Glutamatergic neuron (in vitro differentiated cells): ENCODE data around the gene ZBED4. TPM values are rescaled to one million over a fixed set of nuclear protein-coding genes. Genes with fewer than 3 reads are reported as not detected.
A peak's percentile ranks its signal among the peaks of the same experiment; 100 is the strongest.

ENCODE experiments used
- DNase-seq: peaks from one replicate; pipeline ENCODE4 v3.0.0; 2022
- H3K27ac Mint-ChIP-seq: one replicate; pipeline ENCODE4 v1.8.0; 2020; ENCODE audit warnings: mild to moderate bottlenecking, mixed read lengths, inconsistent platforms; ENCODE audit not compliant: unreplicated experiment
- H3K27me3 Mint-ChIP-seq: one replicate; pipeline ENCODE4 v1.8.0; 2020; ENCODE audit warnings: mild to moderate bottlenecking, moderate library complexity, mixed read lengths, inconsistent platforms; ENCODE audit not compliant: unreplicated experiment
- H3K36me3 Mint-ChIP-seq: one replicate; pipeline ENCODE4 v1.8.0; 2020; ENCODE audit warnings: mild to moderate bottlenecking, mixed read lengths, inconsistent platforms; ENCODE audit not compliant: unreplicated experiment
- H3K4me1 Mint-ChIP-seq: one replicate; pipeline ENCODE4 v1.8.0; 2020; ENCODE audit warnings: mild to moderate bottlenecking, low read depth, mixed read lengths, inconsistent platforms; ENCODE audit not compliant: unreplicated experiment
- H3K4me3 Mint-ChIP-seq: one replicate; pipeline ENCODE4 v1.8.0; 2020; ENCODE audit warnings: mild to moderate bottlenecking, mixed read lengths, inconsistent platforms; ENCODE audit not compliant: unreplicated experiment
- H3K9me3 Mint-ChIP-seq: one replicate; pipeline ENCODE4 v1.8.0; 2020; ENCODE audit warnings: mild to moderate bottlenecking, moderate library complexity, mixed read lengths, inconsistent platforms; ENCODE audit not compliant: unreplicated experiment
- CTCF ChIP-seq: fragments of 200-600 bp; sonication (generic); IDR thresholded peaks from one replicate; pipeline ENCODE4 v1.5.0; 2021; ENCODE audit not compliant: partially characterized antibody, unreplicated experiment
- total RNA-seq: library from RNA; stranded (reverse); fragmentation: NEBNext Ultra II Directional; extraction: Animal tissue kit (Norgen Biotek cat#: 25700); gene quantifications from one replicate; pipeline ENCODE4 v1.2.1, GENCODE V29; 2021; ENCODE audit not compliant: unreplicated experiment

The ZBED4 gene
- total RNA-seq, 1 donor from 2014 or later, result 53.5 TPM

- no peak for DNase-seq
- H3K9me3 Mint-ChIP-seq, result peaks cover 27% of the 10 kb centered on the region
- no peak for TF ChIP-seq CTCF
- H3K27ac Mint-ChIP-seq, result no peak overlapping the region
- H3K27me3 Mint-ChIP-seq, result peaks cover 14% of the 10 kb centered on the region
- no peak overlapping the region for H3K4me3 Mint-ChIP-seq
- peaks cover 27% of the 10 kb centered on the region for H3K4me1 Mint-ChIP-seq
- H3K36me3 Mint-ChIP-seq, result peaks cover 32% of the 10 kb centered on the region
These were observed 29.6 kb downstream of the ZBED4 start for GRCh38 chr22:49883294-49883640.

- H3K27me3 Mint-ChIP-seq, result peaks cover 13% of the 10 kb centered on the region
- H3K4me1 Mint-ChIP-seq, result peaks cover 27% of the 10 kb centered on the region
- peaks cover 33% of the 10 kb centered on the region for H3K36me3 Mint-ChIP-seq
- H3K9me3 Mint-ChIP-seq, result peaks cover 25% of the 10 kb centered on the region
- peak overlapping the region; percentile 0 for H3K27ac Mint-ChIP-seq
- DNase-seq, result no peak
- H3K4me3 Mint-ChIP-seq, result no peak overlapping the region
- TF ChIP-seq CTCF, result no peak
These were observed 30.4 kb downstream of the ZBED4 start for GRCh38 chr22:49884075-49884474.

GRCh38 chr22:49884503-49885260 is 31.0 kb downstream of the ZBED4 start:
- Mint-ChIP-seq H3K9me3 (peaks cover 25% of the 10 kb centered on the region), H3K27ac (no peak overlapping the region), H3K36me3 (peaks cover 39% of the 10 kb centered on the region), H3K27me3 (peaks cover 10% of the 10 kb centered on the region), H3K4me1 (peaks cover 27% of the 10 kb centered on the region), H3K4me3 (no peak overlapping the region)
- no peak for DNase-seq
- TF ChIP-seq CTCF, result no peak

- DNase-seq, result no peak
- Mint-ChIP-seq H3K27me3 (peaks cover 12% of the 10 kb centered on the region), H3K36me3 (peaks cover 40% of the 10 kb centered on the region), H3K9me3 (peaks cover 23% of the 10 kb centered on the region), H3K27ac (no peak overlapping the region), H3K4me1 (peaks cover 22% of the 10 kb centered on the region), H3K4me3 (no peak overlapping the region)
- no peak for TF ChIP-seq CTCF
These were observed 31.6 kb downstream of the ZBED4 start for GRCh38 chr22:49885281-49885680.

GRCh38 chr22:49885881-49886280 is 32.2 kb downstream of the ZBED4 start:
- no peak overlapping the region for H3K27ac Mint-ChIP-seq
- H3K27me3 Mint-ChIP-seq, result peaks cover 12% of the 10 kb centered on the region
- H3K9me3 Mint-ChIP-seq, result peaks cover 21% of the 10 kb centered on the region
- no peak for TF ChIP-seq CTCF
- peaks cover 40% of the 10 kb centered on the region for H3K36me3 Mint-ChIP-seq
- no peak overlapping the region for H3K4me3 Mint-ChIP-seq
- H3K4me1 Mint-ChIP-seq, result peaks cover 19% of the 10 kb centered on the region
- no peak for DNase-seq
